AG09309 (cell line): ENCODE data around the gene KAZALD1.

Source experiments
- DNase-seq: peaks from one replicate; pipeline ENCODE4 v3.0.0-alpha.2; 2010; ENCODE audit warnings: low read depth
- H3K4me3 ChIP-seq: 2 replicates; pipeline ENCODE4 v1.5.1; 2011; ENCODE audit warnings: mild to moderate bottlenecking, low read depth, low read length, moderate library complexity; ENCODE audit not compliant: control insufficient read depth
- CTCF ChIP-seq: IDR thresholded peaks from 2 replicates; pipeline ENCODE4 v1.5.1; 2011; ENCODE audit warnings: mild to moderate bottlenecking, low read depth, low read length, inconsistent platforms; ENCODE audit not compliant: insufficient read depth, control insufficient read depth; ENCODE audit errors: missing control alignments

The KAZALD1 gene

GRCh38 chr10:101067356-101068083 is 5.7 kb downstream of the KAZALD1 start:
- no peak for DNase-seq
- H3K4me3 ChIP-seq: peak overlapping the region; percentile 65
- TF ChIP-seq CTCF: peak; percentile 84

GRCh38 chr10:101069441-101069840 is 7.7 kb downstream of the KAZALD1 start:
- no peak overlapping the region for H3K4me3 ChIP-seq
- TF ChIP-seq CTCF: no peak
- DNase-seq: no peak

GRCh38 chr10:101070098-101070497 is 8.3 kb downstream of the KAZALD1 start:
- no peak overlapping the region for H3K4me3 ChIP-seq
- no peak for DNase-seq
- TF ChIP-seq CTCF: no peak

GRCh38 chr10:101071267-101071884 is 9.6 kb downstream of the KAZALD1 start:
- DNase-seq: no peak
- no peak for TF ChIP-seq CTCF
- no peak overlapping the region for H3K4me3 ChIP-seq

GRCh38 chr10:101071885-101072433 is 10.2 kb downstream of the KAZALD1 start:
- no peak for DNase-seq

GRCh38 chr10:101072923-101073322 is 11.1 kb downstream of the KAZALD1 start:
- DNase-seq: no peak
- H3K4me3 ChIP-seq: no peak overlapping the region
- TF ChIP-seq CTCF: no peak

More at GRCh38 chr10:101071885-101072433, 10.2 kb downstream of the KAZALD1 start:
- TF ChIP-seq CTCF: no peak
- no peak overlapping the region for H3K4me3 ChIP-seq

GRCh38 chr10:101073631-101074030 is 11.8 kb downstream of the KAZALD1 start:
- DNase-seq: no peak
- TF ChIP-seq CTCF: no peak
- no peak overlapping the region for H3K4me3 ChIP-seq
